Stomach (tissue), 4 donors: ENCODE measurements around the gene KHDC3L.

Experiments
- EP300 ChIP-seq: sonication (generic); formaldehyde crosslinking; IDR thresholded peaks from one replicate; pipeline ENCODE4 v1.6.1; 2017; ENCODE audit warnings: antibody characterized with exemption
- POLR2A ChIP-seq, 4 donors: fragments of 450-650 bp; IDR thresholded peaks; one replicate each; pipeline ENCODE4 v1.6.1; 2016; ENCODE audit warnings: antibody characterized with exemption in 4 of 4, control low read depth in 2 of 4, mild to moderate bottlenecking in 1 of 4, moderate library complexity in 1 of 4
- POLR2AphosphoS5 ChIP-seq, 3 donors: sonication (generic); formaldehyde crosslinking; IDR thresholded peaks; one replicate each; pipeline ENCODE4 v1.6.1; 2016; ENCODE audit warnings: antibody characterized with exemption in 3 of 3
- TF ChIP-seq, protein P1 (sequence below), 7 experiments: fragments of 450-650 bp in 4 of 7; fragments of 200-600 bp in 3 of 7; sonication (generic) in 3 of 7; IDR thresholded peaks; one replicate each; pipeline ENCODE4 v1.5.1; 2016 to 2019; ENCODE audit warnings: antibody characterized with exemption in 7 of 7, control low read depth in 2 of 7, mild to moderate bottlenecking in 1 of 7

DNA sequence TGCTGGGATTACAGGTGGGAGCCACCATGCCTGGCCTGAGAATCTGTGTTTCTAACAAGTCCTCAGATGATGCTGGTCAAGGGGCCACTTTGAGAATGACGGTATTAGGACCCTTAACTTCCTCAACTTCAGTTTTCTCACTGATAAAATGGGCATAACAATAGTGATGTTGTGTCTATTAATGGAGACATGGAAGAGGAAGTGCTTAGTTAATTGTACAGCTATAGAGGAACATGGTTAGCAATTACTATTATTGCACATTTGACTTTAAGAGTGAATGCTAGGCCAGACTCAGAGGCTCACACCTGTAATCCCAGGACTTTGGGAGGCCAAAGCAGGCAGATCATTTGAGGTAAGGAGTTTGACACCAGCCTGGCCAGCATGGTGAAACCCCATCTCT is 21.1 kb upstream of the KHDC3L start:
- TF ChIP-seq, protein P1, sequence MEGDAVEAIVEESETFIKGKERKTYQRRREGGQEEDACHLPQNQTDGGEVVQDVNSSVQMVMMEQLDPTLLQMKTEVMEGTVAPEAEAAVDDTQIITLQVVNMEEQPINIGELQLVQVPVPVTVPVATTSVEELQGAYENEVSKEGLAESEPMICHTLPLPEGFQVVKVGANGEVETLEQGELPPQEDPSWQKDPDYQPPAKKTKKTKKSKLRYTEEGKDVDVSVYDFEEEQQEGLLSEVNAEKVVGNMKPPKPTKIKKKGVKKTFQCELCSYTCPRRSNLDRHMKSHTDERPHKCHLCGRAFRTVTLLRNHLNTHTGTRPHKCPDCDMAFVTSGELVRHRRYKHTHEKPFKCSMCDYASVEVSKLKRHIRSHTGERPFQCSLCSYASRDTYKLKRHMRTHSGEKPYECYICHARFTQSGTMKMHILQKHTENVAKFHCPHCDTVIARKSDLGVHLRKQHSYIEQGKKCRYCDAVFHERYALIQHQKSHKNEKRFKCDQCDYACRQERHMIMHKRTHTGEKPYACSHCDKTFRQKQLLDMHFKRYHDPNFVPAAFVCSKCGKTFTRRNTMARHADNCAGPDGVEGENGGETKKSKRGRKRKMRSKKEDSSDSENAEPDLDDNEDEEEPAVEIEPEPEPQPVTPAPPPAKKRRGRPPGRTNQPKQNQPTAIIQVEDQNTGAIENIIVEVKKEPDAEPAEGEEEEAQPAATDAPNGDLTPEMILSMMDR (IDR thresholded peaks at IDR 0.05), result no peak
- TF ChIP-seq POLR2A (IDR thresholded peaks at IDR 0.05) (no peak), EP300 (no peak), POLR2AphosphoS5 (IDR thresholded peaks at IDR 0.05) (no peak)
